Mesothelial cell of epicardium (in vitro differentiated cells): Measurements from ENCODE around the gene PIGZ. TPM values are rescaled to one million over a fixed set of nuclear protein-coding genes. Genes with fewer than 3 reads are reported as not detected.

ENCODE experiments used
- DNase-seq, 2 experiments: peaks; one replicate each; pipeline ENCODE4 v3.0.0; 2021; ENCODE audit warnings: low spot score in 2 of 2; ENCODE audit not compliant: unreplicated experiment in 2 of 2
- H3K27ac Mint-ChIP-seq: 2 replicates; pipeline ENCODE4 v1.8.0; 2021; ENCODE audit warnings: mixed read lengths
- H3K27me3 Mint-ChIP-seq: 2 replicates; pipeline ENCODE4 v1.8.0; 2021; ENCODE audit warnings: low read depth, mixed read lengths
- H3K36me3 Mint-ChIP-seq: 2 replicates; pipeline ENCODE4 v1.8.0; 2021; ENCODE audit warnings: mixed read lengths
- H3K4me1 Mint-ChIP-seq: 2 replicates; pipeline ENCODE4 v1.8.0; 2021; ENCODE audit warnings: mixed read lengths
- H3K4me3 Mint-ChIP-seq: 2 replicates; pipeline ENCODE4 v1.8.0; 2021; ENCODE audit warnings: mild to moderate bottlenecking, moderate library complexity, mixed read lengths
- H3K9me3 Mint-ChIP-seq: 2 replicates; pipeline ENCODE4 v1.8.0; 2021; ENCODE audit warnings: mixed read lengths
- total RNA-seq: library from RNA; stranded (reverse); gene quantifications from 3 replicates; pipeline ENCODE4 v1.2.1, GENCODE V29; 2021
- TF ChIP-seq, protein P1 (sequence below): fragments of 200-600 bp; sonication (generic); IDR thresholded peaks from one replicate; pipeline ENCODE4 v1.5.0; 2021; ENCODE audit warnings: antibody characterized with exemption; ENCODE audit not compliant: unreplicated experiment

PIGZ gene
- total RNA-seq, 1 donor from 2014 or later: 0.74 TPM

GRCh38 chr3:197014024-197014423 is 45.4 kb upstream of the PIGZ start:
- Mint-ChIP-seq H3K4me1 (peaks cover 7% of the 10 kb centered on the region), H3K27me3 (peaks cover under 1% of the 10 kb centered on the region), H3K4me3 (no peak overlapping the region), H3K9me3 (no peaks in the 10 kb centered on the region), H3K36me3 (no peaks in the 10 kb centered on the region), H3K27ac (no peak overlapping the region)
- no peak for DNase-seq
- TF ChIP-seq, protein P1, sequence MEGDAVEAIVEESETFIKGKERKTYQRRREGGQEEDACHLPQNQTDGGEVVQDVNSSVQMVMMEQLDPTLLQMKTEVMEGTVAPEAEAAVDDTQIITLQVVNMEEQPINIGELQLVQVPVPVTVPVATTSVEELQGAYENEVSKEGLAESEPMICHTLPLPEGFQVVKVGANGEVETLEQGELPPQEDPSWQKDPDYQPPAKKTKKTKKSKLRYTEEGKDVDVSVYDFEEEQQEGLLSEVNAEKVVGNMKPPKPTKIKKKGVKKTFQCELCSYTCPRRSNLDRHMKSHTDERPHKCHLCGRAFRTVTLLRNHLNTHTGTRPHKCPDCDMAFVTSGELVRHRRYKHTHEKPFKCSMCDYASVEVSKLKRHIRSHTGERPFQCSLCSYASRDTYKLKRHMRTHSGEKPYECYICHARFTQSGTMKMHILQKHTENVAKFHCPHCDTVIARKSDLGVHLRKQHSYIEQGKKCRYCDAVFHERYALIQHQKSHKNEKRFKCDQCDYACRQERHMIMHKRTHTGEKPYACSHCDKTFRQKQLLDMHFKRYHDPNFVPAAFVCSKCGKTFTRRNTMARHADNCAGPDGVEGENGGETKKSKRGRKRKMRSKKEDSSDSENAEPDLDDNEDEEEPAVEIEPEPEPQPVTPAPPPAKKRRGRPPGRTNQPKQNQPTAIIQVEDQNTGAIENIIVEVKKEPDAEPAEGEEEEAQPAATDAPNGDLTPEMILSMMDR: no peak

DNA sequence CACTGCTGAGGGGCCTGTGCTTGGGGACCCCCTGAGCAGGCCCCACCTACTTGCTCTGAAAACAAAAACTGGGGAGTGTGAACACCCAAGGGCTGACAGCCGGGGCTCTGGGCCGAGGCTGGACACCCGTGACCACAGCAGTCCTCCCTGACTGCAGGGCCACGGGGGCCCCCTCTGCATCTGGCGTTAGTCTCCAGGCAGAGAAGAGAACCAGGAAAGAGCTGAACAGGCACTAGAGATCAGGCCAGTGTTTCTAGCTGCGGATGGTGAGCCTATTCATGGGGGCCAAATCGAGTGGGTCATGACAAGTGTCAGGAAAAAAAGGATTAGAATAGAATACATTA is 43.9 kb upstream of the PIGZ start:
- no peak overlapping the region for H3K27ac Mint-ChIP-seq
- H3K9me3 Mint-ChIP-seq: no peaks in the 10 kb centered on the region
- peaks cover 7% of the 10 kb centered on the region for H3K4me1 Mint-ChIP-seq
- no peaks in the 10 kb centered on the region for H3K27me3 Mint-ChIP-seq
- TF ChIP-seq, protein P1: no peak
- no peaks in the 10 kb centered on the region for H3K36me3 Mint-ChIP-seq
- no peak for DNase-seq
- H3K4me3 Mint-ChIP-seq: no peak overlapping the region

GRCh38 chr3:197011780-197012539 is 43.3 kb upstream of the PIGZ start:
- no peaks in the 10 kb centered on the region for H3K27me3 Mint-ChIP-seq

DNA sequence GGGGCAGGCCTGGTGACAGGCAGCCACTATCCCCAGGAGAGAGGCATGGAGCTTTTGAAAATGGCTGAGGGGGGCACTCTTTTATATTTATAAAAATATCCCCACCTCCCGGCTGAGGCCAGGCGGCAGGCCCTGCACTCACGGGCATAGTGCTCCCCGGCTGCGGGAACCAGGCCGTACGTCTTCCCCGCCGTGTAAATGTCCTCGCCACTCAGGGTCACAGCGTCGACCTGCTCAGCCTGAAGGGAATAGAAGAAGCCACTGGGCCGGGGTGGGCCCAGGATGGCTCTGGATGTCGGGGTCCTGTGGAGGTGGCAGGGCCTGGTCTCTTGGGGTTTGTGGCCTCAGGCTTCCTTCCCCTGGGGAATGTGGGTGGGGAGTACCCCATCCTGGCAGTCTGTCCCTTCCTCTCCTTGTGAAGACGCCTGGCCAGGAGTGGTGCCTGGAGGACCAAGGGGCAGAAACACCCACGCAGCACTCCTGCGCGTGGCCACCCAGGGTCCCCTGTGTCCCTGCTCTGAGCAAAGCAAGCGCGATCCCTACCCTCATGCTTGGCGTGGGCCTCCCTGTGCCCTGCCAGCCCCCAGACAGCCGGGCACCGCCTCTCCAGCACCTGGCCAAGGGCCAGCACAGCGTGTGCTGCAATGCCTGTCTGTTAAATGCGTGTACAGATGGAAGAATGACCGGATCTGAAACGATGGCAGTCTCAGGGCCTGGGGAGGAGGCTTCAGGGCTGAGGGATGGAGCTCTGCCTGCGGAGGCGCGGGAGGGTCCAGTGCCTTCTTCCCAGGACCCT is 42.1 kb upstream of the PIGZ start:
- Mint-ChIP-seq H3K36me3 (no peaks in the 10 kb centered on the region), H3K27ac (no peak overlapping the region), H3K4me1 (peaks cover 7% of the 10 kb centered on the region), H3K9me3 (no peaks in the 10 kb centered on the region), H3K27me3 (no peaks in the 10 kb centered on the region), H3K4me3 (no peak overlapping the region)
- no peak for DNase-seq
- TF ChIP-seq, protein P1: no peak

More at GRCh38 chr3:197011780-197012539, 43.3 kb upstream of the PIGZ start:
- H3K27ac Mint-ChIP-seq: no peak overlapping the region
- peaks cover 7% of the 10 kb centered on the region for H3K4me1 Mint-ChIP-seq
- H3K36me3 Mint-ChIP-seq: no peaks in the 10 kb centered on the region
- no peak overlapping the region for H3K4me3 Mint-ChIP-seq
- TF ChIP-seq, protein P1: no peak
- DNase-seq: no peak
- no peaks in the 10 kb centered on the region for H3K9me3 Mint-ChIP-seq

GRCh38 chr3:197009532-197010019 is 40.9 kb upstream of the PIGZ start:
- no peak overlapping the region for H3K27ac Mint-ChIP-seq
- H3K4me1 Mint-ChIP-seq: peaks cover 8% of the 10 kb centered on the region
- no peak overlapping the region for H3K4me3 Mint-ChIP-seq
- H3K36me3 Mint-ChIP-seq: peaks cover 7% of the 10 kb centered on the region
- TF ChIP-seq, protein P1: no peak
- no peaks in the 10 kb centered on the region for H3K27me3 Mint-ChIP-seq
- no peak for DNase-seq
- H3K9me3 Mint-ChIP-seq: no peaks in the 10 kb centered on the region
